Vagina (tissue), 2 donors: ENCODE measurements around the gene NEK4.

Experiments
- POLR2A ChIP-seq, 2 donors: fragments of 450-650 bp; IDR thresholded peaks; one replicate each; pipeline ENCODE4 v1.6.1; 2017; ENCODE audit warnings: antibody characterized with exemption in 2 of 2, mild to moderate bottlenecking in 2 of 2, moderate library complexity in 2 of 2
- POLR2AphosphoS5 ChIP-seq, 2 donors: sonication (generic); formaldehyde crosslinking; IDR thresholded peaks; one replicate each; pipeline ENCODE4 v1.9.0; 2017; ENCODE audit warnings: antibody characterized with exemption in 2 of 2, mild to moderate bottlenecking in 2 of 2, low read depth in 1 of 2; ENCODE audit not compliant: insufficient read depth in 1 of 2

- TF ChIP-seq POLR2AphosphoS5 (IDR thresholded peaks at IDR 0.05; ENCODE audit: insufficient read depth in 1 of 2, low read depth in 1 of 2) (no peak), POLR2A (IDR thresholded peaks at IDR 0.05) (no peak)
These were observed 46.2 kb downstream of the NEK4 start for GRCh38 chr3:52724511-52724910.
